Measurements from ENCODE around the gene FBXL17.

- TF ChIP-seq CTCF (IDR thresholded peaks at IDR 0.05; ENCODE audit: insufficient read depth, low read length, poor library complexity, severe bottlenecking) (no peak), EZH2phosphoT487 (conservative IDR thresholded peaks at IDR 0.05; ENCODE audit: low read length) (no peak)
Observed at GRCh38 chr5:108386345-108387061, 4.6 kb upstream of the FBXL17 start.

Data from SU-DHL-6 (cell line).